NCI-H1436 (cell line): ENCODE results near the gene MEGF11.

Experiments
- DNase-seq: peaks from one replicate; lab custom pipeline; 2025; lab: John Stamatoyannopoulos, UW

Gene MEGF11

GRCh38 chr15:65845826-65846519 is 407.6 kb downstream of the MEGF11 start:
- DNase-seq: no peak
